ENCODE measurements around the gene RTEL1.
"Not testable (repeated sequence)": the region's sequence is repeated elsewhere in the genome, so short reads cannot be mapped to it uniquely, and the experiment has no call there.

RTEL1 gene, protein sequence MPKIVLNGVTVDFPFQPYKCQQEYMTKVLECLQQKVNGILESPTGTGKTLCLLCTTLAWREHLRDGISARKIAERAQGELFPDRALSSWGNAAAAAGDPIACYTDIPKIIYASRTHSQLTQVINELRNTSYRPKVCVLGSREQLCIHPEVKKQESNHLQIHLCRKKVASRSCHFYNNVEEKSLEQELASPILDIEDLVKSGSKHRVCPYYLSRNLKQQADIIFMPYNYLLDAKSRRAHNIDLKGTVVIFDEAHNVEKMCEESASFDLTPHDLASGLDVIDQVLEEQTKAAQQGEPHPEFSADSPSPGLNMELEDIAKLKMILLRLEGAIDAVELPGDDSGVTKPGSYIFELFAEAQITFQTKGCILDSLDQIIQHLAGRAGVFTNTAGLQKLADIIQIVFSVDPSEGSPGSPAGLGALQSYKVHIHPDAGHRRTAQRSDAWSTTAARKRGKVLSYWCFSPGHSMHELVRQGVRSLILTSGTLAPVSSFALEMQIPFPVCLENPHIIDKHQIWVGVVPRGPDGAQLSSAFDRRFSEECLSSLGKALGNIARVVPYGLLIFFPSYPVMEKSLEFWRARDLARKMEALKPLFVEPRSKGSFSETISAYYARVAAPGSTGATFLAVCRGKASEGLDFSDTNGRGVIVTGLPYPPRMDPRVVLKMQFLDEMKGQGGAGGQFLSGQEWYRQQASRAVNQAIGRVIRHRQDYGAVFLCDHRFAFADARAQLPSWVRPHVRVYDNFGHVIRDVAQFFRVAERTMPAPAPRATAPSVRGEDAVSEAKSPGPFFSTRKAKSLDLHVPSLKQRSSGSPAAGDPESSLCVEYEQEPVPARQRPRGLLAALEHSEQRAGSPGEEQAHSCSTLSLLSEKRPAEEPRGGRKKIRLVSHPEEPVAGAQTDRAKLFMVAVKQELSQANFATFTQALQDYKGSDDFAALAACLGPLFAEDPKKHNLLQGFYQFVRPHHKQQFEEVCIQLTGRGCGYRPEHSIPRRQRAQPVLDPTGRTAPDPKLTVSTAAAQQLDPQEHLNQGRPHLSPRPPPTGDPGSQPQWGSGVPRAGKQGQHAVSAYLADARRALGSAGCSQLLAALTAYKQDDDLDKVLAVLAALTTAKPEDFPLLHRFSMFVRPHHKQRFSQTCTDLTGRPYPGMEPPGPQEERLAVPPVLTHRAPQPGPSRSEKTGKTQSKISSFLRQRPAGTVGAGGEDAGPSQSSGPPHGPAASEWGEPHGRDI (N-terminal part only)

GRCh38 chr20:63657937-63658748, at the start of gene RTEL1:
TSS of gene RTEL1 (plus strand) at chr20:63658312. CDS start at chr20:63659403, 1,091 bp downstream.
- peak; percentile 85 for DNase-seq

DNA sequence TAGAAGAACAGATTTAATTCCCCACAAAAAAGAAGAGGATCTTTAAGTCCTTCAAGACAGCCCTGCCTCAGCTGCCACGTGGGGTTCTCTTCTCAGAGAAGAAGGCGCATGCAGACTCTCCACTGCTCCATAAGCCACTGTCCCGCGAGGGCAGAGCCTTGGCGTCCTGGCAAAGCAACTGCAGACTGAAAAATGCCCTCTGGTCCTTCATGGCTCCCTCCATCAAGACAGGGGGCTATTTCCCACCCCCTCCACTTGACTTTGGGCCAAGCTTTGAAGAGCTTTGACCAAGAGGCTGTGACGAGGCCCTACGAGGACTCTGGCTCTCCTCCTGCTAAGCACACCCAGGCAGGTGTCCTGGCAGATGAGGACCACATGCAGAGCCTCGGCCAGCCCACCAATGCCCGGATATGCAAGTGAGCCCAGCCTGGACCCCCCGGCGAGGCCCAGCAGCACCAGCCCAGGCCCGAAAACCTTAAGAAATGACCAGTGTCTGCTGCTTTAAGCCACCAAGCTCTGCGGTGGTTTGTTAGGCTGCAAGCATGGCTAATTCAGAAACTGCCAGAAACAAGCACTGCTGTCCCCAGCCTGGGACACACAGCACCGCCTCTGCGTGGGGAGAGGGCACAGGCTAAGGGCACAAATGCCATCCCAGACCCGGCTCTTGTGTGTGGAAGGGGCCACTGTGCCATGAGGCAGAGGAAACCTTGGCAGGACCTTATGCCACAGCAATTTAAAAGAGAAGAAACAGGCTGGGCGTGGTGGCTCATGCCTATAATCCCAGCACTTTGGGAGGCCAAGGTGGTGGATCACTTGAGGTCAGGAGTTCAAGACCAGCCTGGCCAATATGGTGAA, 47.3 kb upstream of the RTEL1 start:
- DNase-seq = no peak

- no peak for DNase-seq
Observed at GRCh38 chr20:63611646-63612045, 46.5 kb upstream of the RTEL1 start.

DNA sequence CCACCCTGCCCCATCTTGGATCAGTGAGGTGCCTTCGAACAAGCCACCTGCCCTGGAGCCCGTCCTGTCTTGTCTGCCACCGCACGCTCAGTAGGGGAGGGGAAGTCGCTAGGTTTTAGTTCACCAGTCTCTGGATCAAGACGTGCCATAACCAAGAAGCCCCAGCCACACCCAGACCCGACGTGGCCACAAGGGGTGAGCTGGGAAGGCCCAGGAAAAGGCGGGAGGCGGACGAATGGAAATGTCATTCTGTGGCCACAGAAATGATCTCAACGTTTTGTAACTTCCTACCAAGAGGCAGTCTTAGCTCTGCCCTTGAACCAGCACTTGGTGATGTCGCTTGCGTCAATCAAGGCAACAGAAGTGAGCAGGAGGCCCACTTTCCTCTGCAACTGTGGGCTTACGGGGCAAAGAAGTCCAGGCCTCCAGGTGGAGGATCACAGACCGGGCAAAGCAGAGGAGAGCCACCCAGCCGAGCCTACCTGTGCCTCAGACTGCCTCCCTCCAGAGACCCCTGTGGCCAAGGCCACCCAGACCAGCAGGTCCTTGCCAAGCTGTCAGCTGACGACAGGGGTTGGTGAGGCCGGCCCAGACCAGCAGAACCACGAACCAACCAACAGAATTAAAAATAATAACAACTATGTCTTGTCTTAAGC, 45.7 kb upstream of the RTEL1 start:
- DNase-seq = no peak

- DNase-seq = not testable (repeated sequence)
Observed at GRCh38 chr20:63613863-63614594, 44.1 kb upstream of the RTEL1 start.

- no peak for DNase-seq
Observed at GRCh38 chr20:63617092-63617875, 40.8 kb upstream of the RTEL1 start.

DNA sequence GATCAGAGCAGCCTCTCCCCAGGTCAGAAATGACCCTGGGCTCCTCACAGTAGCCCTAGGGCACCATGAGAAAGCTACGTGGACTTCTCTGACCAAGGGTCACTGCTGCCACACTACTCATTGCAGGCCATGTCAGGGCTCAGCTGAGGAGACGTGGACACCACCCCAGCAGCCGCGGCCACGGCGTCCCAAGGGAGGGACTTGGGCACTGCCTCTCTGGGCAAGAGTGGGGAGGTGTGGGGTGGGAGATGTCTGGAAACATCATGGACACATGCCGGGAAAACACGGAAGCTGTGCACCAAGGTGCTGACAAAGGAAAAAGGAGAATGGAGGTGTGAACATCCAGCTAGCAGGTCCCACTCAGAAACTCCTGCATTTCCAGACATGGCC, 40.2 kb upstream of the RTEL1 start:
- DNase-seq = no peak

GRCh38 chr20:63618291-63618980, 39.7 kb upstream of the RTEL1 start:
- DNase-seq = no peak

GRCh38 chr20:63619086-63619485, 39.0 kb upstream of the RTEL1 start:
- DNase-seq = no peak

- no peak for DNase-seq
Observed at GRCh38 chr20:63619505-63619904, 38.6 kb upstream of the RTEL1 start.

GRCh38 chr20:63620991-63621390, 37.1 kb upstream of the RTEL1 start:
- DNase-seq = no peak

DNA sequence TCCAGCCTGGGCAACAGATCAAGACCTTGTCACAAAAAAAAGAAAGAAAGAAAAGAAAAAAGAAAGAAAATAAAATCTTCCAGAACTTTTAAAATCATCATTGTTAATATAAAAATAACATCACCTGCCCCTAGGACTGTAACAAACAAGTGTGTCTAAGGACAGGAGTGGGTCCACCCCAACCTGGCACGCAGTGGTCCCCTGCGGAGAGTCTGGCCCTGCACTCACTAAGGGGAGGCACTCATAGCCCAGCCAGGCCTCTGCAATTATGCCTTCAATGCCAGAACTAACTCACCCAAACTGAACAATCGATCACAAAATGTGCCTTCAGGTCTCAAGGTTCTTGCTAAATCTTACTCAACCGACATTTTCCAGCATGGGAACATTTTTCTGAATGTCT, 36.0 kb upstream of the RTEL1 start:
- no peak for DNase-seq

- DNase-seq = no peak
Observed at GRCh38 chr20:63622732-63623131, 35.4 kb upstream of the RTEL1 start.

DNA sequence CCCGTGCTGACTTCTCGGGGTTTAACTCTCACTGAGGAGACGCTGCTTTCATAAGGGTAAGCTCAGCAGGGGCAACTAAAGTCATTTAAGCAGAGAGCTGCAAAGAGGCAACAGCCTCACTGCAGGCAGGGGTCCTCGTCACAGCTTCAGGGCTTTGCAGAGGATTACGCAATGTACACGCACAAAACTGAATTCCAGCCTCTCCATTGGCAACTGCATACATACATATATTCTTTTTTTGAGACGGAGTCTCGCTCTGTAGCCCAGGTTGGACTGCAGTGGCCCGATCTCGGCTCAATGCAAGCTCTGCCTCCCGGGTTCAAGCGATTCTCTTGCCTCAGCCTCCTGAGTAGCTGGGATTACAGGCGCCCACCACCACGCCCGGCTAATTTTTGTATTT, 33.6 kb upstream of the RTEL1 start:
- DNase-seq = no peak

- DNase-seq = no peak
Observed at GRCh38 chr20:63625771-63626423, 32.2 kb upstream of the RTEL1 start.

- no peak for DNase-seq
Observed at GRCh38 chr20:63626424-63627128, 31.5 kb upstream of the RTEL1 start, which contains the start of gene GMEB2. TSS of gene GMEB2 (minus strand) at chr20:63627101. CDS start at chr20:63619397, 7,704 bp downstream.

GRCh38 chr20:63627129-63627750, 30.9 kb upstream of the RTEL1 start:
- DNase-seq = peak; percentile 87
